Measurements from ENCODE around the gene FLYWCH2. TPM values are rescaled to one million over a fixed set of nuclear protein-coding genes. Genes with fewer than 3 reads are reported as not detected.

FLYWCH2 gene
- total and polyA plus RNA-seq, 2 experiments from 2014 or later: 30.9 to 45.0 TPM

DNA sequence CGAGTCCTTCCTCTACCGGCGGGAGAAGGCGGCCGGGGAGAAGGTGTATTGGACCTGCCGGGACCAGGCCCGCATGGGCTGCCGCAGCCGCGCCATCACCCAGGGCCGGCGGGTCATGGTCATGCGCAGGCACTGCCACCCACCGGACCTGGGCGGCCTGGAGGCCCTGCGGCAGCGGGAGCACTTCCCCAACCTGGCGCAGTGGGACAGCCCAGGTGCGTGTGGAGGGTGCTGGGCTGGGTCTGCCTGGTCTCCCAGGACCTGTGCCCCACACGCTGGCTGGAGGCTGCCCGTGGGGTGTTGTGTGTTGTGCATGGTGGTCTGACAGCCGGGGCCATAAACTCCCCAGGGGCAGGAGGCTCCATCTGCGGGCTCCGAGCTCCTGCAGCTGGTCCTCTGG lies 54.2 kb downstream of the FLYWCH2 start (continued):
- TF ChIP-seq, protein P1, sequence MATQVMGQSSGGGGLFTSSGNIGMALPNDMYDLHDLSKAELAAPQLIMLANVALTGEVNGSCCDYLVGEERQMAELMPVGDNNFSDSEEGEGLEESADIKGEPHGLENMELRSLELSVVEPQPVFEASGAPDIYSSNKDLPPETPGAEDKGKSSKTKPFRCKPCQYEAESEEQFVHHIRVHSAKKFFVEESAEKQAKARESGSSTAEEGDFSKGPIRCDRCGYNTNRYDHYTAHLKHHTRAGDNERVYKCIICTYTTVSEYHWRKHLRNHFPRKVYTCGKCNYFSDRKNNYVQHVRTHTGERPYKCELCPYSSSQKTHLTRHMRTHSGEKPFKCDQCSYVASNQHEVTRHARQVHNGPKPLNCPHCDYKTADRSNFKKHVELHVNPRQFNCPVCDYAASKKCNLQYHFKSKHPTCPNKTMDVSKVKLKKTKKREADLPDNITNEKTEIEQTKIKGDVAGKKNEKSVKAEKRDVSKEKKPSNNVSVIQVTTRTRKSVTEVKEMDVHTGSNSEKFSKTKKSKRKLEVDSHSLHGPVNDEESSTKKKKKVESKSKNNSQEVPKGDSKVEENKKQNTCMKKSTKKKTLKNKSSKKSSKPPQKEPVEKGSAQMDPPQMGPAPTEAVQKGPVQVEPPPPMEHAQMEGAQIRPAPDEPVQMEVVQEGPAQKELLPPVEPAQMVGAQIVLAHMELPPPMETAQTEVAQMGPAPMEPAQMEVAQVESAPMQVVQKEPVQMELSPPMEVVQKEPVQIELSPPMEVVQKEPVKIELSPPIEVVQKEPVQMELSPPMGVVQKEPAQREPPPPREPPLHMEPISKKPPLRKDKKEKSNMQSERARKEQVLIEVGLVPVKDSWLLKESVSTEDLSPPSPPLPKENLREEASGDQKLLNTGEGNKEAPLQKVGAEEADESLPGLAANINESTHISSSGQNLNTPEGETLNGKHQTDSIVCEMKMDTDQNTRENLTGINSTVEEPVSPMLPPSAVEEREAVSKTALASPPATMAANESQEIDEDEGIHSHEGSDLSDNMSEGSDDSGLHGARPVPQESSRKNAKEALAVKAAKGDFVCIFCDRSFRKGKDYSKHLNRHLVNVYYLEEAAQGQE (IDR thresholded peaks at IDR 0.05; ENCODE audit: unreplicated experiment): no peak
- no peak for TF ChIP-seq ZNF331 (CRISPR knock-in tag; IDR thresholded peaks at IDR 0.05; ENCODE audit: low read depth)
- no peak for TF ChIP-seq CREB1 (CRISPR knock-in tag; IDR thresholded peaks at IDR 0.05; ENCODE audit: low read depth)
- no peak for TF ChIP-seq POLR2AphosphoS5 (IDR thresholded peaks at IDR 0.05; ENCODE audit: low read depth)

DNA sequence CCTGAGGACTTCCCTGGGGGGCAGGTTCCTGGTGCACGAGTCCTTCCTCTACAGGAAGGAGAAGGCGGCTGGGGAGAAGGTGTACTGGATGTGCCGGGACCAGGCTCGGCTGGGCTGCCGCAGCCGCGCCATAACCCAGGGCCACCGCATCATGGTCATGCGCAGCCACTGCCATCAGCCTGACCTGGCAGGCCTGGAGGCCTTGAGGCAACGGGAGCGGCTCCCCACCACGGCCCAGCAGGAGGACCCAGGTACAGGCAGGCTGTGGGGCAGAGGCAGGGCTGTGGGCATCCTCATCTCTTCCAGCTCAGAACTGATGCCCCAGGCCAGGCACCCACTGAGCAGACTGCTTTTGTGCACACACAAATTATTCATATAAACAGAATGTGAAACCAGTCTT lies 55.2 kb downstream of the FLYWCH2 start:
- H3K4me2 ChIP-seq: no peak overlapping the region
- H3K79me2 ChIP-seq (replicated peaks; ENCODE audit: insufficient read depth): no peaks in the 10 kb centered on the region
- no peak for DNase-seq (ENCODE audit: low spot score)
- no peaks in the 10 kb centered on the region for H3K36me3 ChIP-seq (ENCODE audit: insufficient read depth)
- no peaks in the 10 kb centered on the region for H3F3A ChIP-seq (replicated peaks; ENCODE audit: low read depth)
- no peaks in the 10 kb centered on the region for H3K27me3 ChIP-seq (ENCODE audit: insufficient read depth)
- H3K27ac ChIP-seq (ENCODE audit: low read depth): no peak overlapping the region
- no peak overlapping the region for H2AFZ ChIP-seq
- Mint-ChIP-seq H3K4me3 (no peak overlapping the region), H3K9me3 (no peaks in the 10 kb centered on the region), H3K27ac (no peak overlapping the region), H3K4me1 (peaks cover 4% of the 10 kb centered on the region; the same call in 1 of the 3 replicates), H3K36me3 (ENCODE audit: low read depth) (peaks cover 23% of the 10 kb centered on the region), H3K27me3 (ENCODE audit: insufficient read depth, low read depth, poor library complexity) (peaks cover 3% of the 10 kb centered on the region)
- no peaks in the 10 kb centered on the region; the same call in 1 of the 2 replicates for H4K20me1 ChIP-seq (replicated peaks; ENCODE audit: insufficient read depth)
- H3K9me2 ChIP-seq (ENCODE audit: insufficient read depth): no peaks in the 10 kb centered on the region
- ATAC-seq: no peak
- no peaks in the 10 kb centered on the region for H3K4me1 ChIP-seq (ENCODE audit: insufficient read depth)
- no peak overlapping the region for H3K4me3 ChIP-seq
- TF ChIP-seq, protein P2, sequence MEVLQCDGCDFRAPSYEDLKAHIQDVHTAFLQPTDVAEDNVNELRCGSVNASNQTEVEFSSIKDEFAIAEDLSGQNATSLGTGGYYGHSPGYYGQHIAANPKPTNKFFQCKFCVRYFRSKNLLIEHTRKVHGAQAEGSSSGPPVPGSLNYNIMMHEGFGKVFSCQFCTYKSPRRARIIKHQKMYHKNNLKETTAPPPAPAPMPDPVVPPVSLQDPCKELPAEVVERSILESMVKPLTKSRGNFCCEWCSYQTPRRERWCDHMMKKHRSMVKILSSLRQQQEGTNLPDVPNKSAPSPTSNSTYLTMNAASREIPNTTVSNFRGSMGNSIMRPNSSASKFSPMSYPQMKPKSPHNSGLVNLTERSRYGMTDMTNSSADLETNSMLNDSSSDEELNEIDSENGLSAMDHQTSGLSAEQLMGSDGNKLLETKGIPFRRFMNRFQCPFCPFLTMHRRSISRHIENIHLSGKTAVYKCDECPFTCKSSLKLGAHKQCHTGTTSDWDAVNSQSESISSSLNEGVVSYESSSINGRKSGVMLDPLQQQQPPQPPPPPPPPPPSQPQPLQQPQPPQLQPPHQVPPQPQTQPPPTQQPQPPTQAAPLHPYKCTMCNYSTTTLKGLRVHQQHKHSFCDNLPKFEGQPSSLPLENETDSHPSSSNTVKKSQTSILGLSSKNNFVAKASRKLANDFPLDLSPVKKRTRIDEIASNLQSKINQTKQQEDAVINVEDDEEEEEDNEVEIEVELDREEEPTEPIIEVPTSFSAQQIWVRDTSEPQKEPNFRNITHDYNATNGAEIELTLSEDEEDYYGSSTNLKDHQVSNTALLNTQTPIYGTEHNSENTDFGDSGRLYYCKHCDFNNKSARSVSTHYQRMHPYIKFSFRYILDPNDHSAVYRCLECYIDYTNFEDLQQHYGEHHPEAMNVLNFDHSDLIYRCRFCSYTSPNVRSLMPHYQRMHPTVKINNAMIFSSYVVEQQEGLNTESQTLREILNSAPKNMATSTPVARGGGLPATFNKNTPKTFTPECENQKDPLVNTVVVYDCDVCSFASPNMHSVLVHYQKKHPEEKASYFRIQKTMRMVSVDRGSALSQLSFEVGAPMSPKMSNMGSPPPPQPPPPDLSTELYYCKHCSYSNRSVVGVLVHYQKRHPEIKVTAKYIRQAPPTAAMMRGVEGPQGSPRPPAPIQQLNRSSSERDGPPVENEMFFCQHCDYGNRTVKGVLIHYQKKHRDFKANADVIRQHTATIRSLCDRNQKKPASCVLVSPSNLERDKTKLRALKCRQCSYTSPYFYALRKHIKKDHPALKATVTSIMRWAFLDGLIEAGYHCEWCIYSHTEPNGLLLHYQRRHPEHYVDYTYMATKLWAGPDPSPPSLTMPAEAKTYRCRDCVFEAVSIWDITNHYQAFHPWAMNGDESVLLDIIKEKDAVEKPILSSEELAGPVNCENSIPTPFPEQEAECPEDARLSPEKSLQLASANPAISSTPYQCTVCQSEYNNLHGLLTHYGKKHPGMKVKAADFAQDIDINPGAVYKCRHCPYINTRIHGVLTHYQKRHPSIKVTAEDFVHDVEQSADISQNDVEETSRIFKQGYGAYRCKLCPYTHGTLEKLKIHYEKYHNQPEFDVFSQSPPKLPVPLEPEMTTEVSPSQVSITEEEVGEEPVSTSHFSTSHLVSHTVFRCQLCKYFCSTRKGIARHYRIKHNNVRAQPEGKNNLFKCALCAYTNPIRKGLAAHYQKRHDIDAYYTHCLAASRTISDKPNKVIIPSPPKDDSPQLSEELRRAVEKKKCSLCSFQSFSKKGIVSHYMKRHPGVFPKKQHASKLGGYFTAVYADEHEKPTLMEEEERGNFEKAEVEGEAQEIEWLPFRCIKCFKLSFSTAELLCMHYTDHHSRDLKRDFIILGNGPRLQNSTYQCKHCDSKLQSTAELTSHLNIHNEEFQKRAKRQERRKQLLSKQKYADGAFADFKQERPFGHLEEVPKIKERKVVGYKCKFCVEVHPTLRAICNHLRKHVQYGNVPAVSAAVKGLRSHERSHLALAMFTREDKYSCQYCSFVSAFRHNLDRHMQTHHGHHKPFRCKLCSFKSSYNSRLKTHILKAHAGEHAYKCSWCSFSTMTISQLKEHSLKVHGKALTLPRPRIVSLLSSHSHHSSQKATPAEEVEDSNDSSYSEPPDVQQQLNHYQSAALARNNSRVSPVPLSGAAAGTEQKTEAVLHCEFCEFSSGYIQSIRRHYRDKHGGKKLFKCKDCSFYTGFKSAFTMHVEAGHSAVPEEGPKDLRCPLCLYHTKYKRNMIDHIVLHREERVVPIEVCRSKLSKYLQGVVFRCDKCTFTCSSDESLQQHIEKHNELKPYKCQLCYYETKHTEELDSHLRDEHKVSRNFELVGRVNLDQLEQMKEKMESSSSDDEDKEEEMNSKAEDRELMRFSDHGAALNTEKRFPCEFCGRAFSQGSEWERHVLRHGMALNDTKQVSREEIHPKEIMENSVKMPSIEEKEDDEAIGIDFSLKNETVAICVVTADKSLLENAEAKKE (CRISPR knock-in tag; IDR thresholded peaks at IDR 0.05): no peak
- TF ChIP-seq CREB1 (CRISPR knock-in tag; IDR thresholded peaks at IDR 0.05; ENCODE audit: low read depth) (no peak), JUNB (IDR thresholded peaks at IDR 0.05; ENCODE audit: unreplicated experiment) (no peak), POLR2AphosphoS5 (IDR thresholded peaks at IDR 0.05; ENCODE audit: low read depth) (no peak), EZH2phosphoT487 (IDR thresholded peaks at IDR 0.05; ENCODE audit: unreplicated experiment) (no peak), ZNF114 (CRISPR knock-in tag; IDR thresholded peaks at IDR 0.05) (no peak), ZNF331 (CRISPR knock-in tag; IDR thresholded peaks at IDR 0.05; ENCODE audit: low read depth) (no peak)
- TF ChIP-seq, protein P3, sequence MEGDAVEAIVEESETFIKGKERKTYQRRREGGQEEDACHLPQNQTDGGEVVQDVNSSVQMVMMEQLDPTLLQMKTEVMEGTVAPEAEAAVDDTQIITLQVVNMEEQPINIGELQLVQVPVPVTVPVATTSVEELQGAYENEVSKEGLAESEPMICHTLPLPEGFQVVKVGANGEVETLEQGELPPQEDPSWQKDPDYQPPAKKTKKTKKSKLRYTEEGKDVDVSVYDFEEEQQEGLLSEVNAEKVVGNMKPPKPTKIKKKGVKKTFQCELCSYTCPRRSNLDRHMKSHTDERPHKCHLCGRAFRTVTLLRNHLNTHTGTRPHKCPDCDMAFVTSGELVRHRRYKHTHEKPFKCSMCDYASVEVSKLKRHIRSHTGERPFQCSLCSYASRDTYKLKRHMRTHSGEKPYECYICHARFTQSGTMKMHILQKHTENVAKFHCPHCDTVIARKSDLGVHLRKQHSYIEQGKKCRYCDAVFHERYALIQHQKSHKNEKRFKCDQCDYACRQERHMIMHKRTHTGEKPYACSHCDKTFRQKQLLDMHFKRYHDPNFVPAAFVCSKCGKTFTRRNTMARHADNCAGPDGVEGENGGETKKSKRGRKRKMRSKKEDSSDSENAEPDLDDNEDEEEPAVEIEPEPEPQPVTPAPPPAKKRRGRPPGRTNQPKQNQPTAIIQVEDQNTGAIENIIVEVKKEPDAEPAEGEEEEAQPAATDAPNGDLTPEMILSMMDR (conservative IDR thresholded peaks at IDR 0.05; ENCODE audit: low read depth in 2 of 2): no peak
- TF ChIP-seq, protein P4, sequence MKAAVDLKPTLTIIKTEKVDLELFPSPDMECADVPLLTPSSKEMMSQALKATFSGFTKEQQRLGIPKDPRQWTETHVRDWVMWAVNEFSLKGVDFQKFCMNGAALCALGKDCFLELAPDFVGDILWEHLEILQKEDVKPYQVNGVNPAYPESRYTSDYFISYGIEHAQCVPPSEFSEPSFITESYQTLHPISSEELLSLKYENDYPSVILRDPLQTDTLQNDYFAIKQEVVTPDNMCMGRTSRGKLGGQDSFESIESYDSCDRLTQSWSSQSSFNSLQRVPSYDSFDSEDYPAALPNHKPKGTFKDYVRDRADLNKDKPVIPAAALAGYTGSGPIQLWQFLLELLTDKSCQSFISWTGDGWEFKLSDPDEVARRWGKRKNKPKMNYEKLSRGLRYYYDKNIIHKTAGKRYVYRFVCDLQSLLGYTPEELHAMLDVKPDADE (IDR thresholded peaks at IDR 0.05): no peak
